ENCODE results near the gene RNF217. TPM values are rescaled to one million over a fixed set of nuclear protein-coding genes. Genes with fewer than 3 reads are reported as not detected.

The RNF217 gene
- polyA plus RNA-seq, 1 donor (not counting 4 experiments of a cell fraction or from before 2014, with no cell fraction given), result 44.0 TPM

GRCh38 chr6:125066964-125067363 is 104.7 kb downstream of the RNF217 start:
- H3K27me3 ChIP-seq (ENCODE audit: control insufficient read depth, extremely low read depth, insufficient read depth, low read length), result no peaks in the 10 kb centered on the region
- H3K79me2 ChIP-seq (ENCODE audit: control insufficient read depth, insufficient read depth, low read length), result peaks cover 12% of the 10 kb centered on the region
- dilution Hi-C loops (cut with MboI; ENCODE audit: extremely low pct_ligation_motif_present, low sequenced_read_pairs), result no loop called here
- H3K9ac ChIP-seq (ENCODE audit: control insufficient read depth, extremely low read depth, insufficient read depth, low read length), result no peak overlapping the region
- no peak overlapping the region for H2AFZ ChIP-seq (ENCODE audit: control insufficient read depth, low read length)
- FAIRE-seq (peak; percentile 99), DNase-seq (ENCODE audit: low read depth, low spot score) (no peak)
- H4K20me1 ChIP-seq (ENCODE audit: control insufficient read depth, extremely low read depth, insufficient read depth, low read length), result no peaks in the 10 kb centered on the region
- peaks cover 18% of the 10 kb centered on the region for H3K4me1 ChIP-seq (ENCODE audit: control insufficient read depth, extremely low read depth, insufficient read depth, low read length)
- peak overlapping the region; percentile 66 for H3K4me2 ChIP-seq (ENCODE audit: control insufficient read depth, extremely low read depth, insufficient read depth, low read depth, low read length)
- no peaks in the 10 kb centered on the region for H3K9me3 ChIP-seq (ENCODE audit: control insufficient read depth, low read depth, low read length)
- no peaks in the 10 kb centered on the region for H3K9me1 ChIP-seq (ENCODE audit: control insufficient read depth, extremely low read depth, insufficient read depth, low read length)
- TF ChIP-seq CTCF (optimal IDR thresholded peaks at IDR 0.05 in 1 of 3, IDR thresholded peaks at IDR 0.05 in 1 of 3, conservative IDR thresholded peaks at IDR 0.05 in 1 of 3; ENCODE audit: extremely low read depth in 1 of 3, insufficient read depth in 2 of 3, low read length in 3 of 3) (peak in 1 of 3 experiments; percentile 13), EZH2 (IDR thresholded peaks at IDR 0.05; ENCODE audit: low read length) (no peak)
- peak overlapping the region; percentile 3 for H3K27ac ChIP-seq (ENCODE audit: control insufficient read depth, insufficient read depth, low read length)
- peaks cover 4% of the 10 kb centered on the region in 2 experiments for H3K36me3 ChIP-seq (ENCODE audit: control insufficient read depth in 2 of 2, extremely low read depth in 1 of 2, insufficient read depth in 2 of 2, low read length in 2 of 2)
- H3K4me3 ChIP-seq (ENCODE audit: control insufficient read depth in 2 of 3, extremely low read depth in 1 of 3, insufficient read depth in 2 of 3, low read depth in 1 of 3, low read length in 3 of 3), result peak overlapping the region in 1 of 3 experiments; percentile 6

GRCh38 chr6:125067552-125067951 is 105.3 kb downstream of the RNF217 start:
- H3K9me1 ChIP-seq (ENCODE audit: control insufficient read depth, extremely low read depth, insufficient read depth, low read length), result no peaks in the 10 kb centered on the region
- peaks cover 4% of the 10 kb centered on the region in 2 experiments for H3K36me3 ChIP-seq (ENCODE audit: control insufficient read depth in 2 of 2, extremely low read depth in 1 of 2, insufficient read depth in 2 of 2, low read length in 2 of 2)
- H3K9ac ChIP-seq (ENCODE audit: control insufficient read depth, extremely low read depth, insufficient read depth, low read length), result no peak overlapping the region
- H2AFZ ChIP-seq (ENCODE audit: control insufficient read depth, low read length), result no peak overlapping the region
- dilution Hi-C loops (cut with MboI; ENCODE audit: extremely low pct_ligation_motif_present, low sequenced_read_pairs), result no loop called here
- DNase-seq (ENCODE audit: low read depth, low spot score), result no peak
- H3K4me1 ChIP-seq (ENCODE audit: control insufficient read depth, extremely low read depth, insufficient read depth, low read length), result peaks cover 18% of the 10 kb centered on the region
- H3K4me3 ChIP-seq (ENCODE audit: control insufficient read depth in 2 of 3, extremely low read depth in 1 of 3, insufficient read depth in 2 of 3, low read depth in 1 of 3, low read length in 3 of 3), result no peak overlapping the region
- no peak for TF ChIP-seq CTCF (optimal IDR thresholded peaks at IDR 0.05 in 1 of 3, IDR thresholded peaks at IDR 0.05 in 1 of 3, conservative IDR thresholded peaks at IDR 0.05 in 1 of 3; ENCODE audit: extremely low read depth in 1 of 3, insufficient read depth in 2 of 3, low read length in 3 of 3)
- no peak for TF ChIP-seq EZH2 (IDR thresholded peaks at IDR 0.05; ENCODE audit: low read length)
- no peaks in the 10 kb centered on the region for H3K9me3 ChIP-seq (ENCODE audit: control insufficient read depth, low read depth, low read length)
- H3K79me2 ChIP-seq (ENCODE audit: control insufficient read depth, insufficient read depth, low read length), result peaks cover 12% of the 10 kb centered on the region
- no peak overlapping the region for H3K27ac ChIP-seq (ENCODE audit: control insufficient read depth, insufficient read depth, low read length)
- peak overlapping the region; percentile 66 for H3K4me2 ChIP-seq (ENCODE audit: control insufficient read depth, extremely low read depth, insufficient read depth, low read depth, low read length)
- no peaks in the 10 kb centered on the region for H4K20me1 ChIP-seq (ENCODE audit: control insufficient read depth, extremely low read depth, insufficient read depth, low read length)
- no peaks in the 10 kb centered on the region for H3K27me3 ChIP-seq (ENCODE audit: control insufficient read depth, extremely low read depth, insufficient read depth, low read length)
- peak; percentile 71 for FAIRE-seq
